Stimulated activated naive CD8-positive, alpha-beta T cell treated with anti-CD3 and anti-CD28 coated beads, Interleukin-15, amount 100 ng/mL, for 72 hours (primary cell): ENCODE measurements around the gene EME2.

ENCODE experiments used
- ATAC-seq: fragments of 150-1000 bp; cut with Tn5 transposase; 2 replicates; pipeline ENCODE4 v1.10.0; 2021; ENCODE audit warnings: mild to moderate bottlenecking, moderate library complexity
- DNase-seq, 2 donors: peaks; one replicate each; pipeline ENCODE4 v3.0.0; 2021 to 2022
- H3K27ac Mint-ChIP-seq, 2 donors: one replicate each; pipeline ENCODE4 v1.8.0; 2022; ENCODE audit warnings: mild to moderate bottlenecking in 2 of 2, mixed read lengths in 2 of 2, moderate library complexity in 2 of 2
- H3K27me3 Mint-ChIP-seq: one replicate; pipeline ENCODE4 v1.8.0; 2022; ENCODE audit warnings: mixed read lengths
- H3K4me1 Mint-ChIP-seq: one replicate; pipeline ENCODE4 v1.8.0; 2022; ENCODE audit warnings: mild to moderate bottlenecking, mixed read lengths
- H3K4me3 Mint-ChIP-seq, 2 donors: one replicate each; pipeline ENCODE4 v1.8.0; 2022; ENCODE audit warnings: mild to moderate bottlenecking in 2 of 2, mixed read lengths in 2 of 2, moderate library complexity in 1 of 2
- H3K9me3 Mint-ChIP-seq, 2 donors: one replicate each; pipeline ENCODE4 v1.8.0; 2022; ENCODE audit warnings: mixed read lengths in 2 of 2

The EME2 gene

DNA sequence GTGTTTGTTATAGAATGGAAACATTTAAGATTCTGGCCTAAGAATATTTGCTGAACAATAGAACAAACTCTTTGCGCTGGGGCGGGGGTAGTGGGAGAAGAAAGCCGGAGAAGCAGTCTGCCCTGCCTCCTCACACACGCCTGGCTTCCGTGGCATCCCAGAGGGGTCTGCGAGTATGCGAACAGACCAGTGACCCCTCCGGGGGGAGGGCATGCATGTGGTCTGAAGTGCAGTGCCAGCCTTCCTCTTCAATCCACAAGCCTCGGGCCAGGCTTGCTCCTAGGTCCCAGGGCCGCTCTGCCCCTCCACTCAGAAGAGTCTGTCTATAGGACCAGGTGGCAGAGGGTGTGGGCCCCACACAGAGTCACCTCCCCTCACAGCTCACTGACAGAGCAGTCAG is 35.0 kb downstream of the EME2 start:
- Mint-ChIP-seq H3K27me3 (no peaks in the 10 kb centered on the region), H3K4me1 (peaks cover under 1% of the 10 kb centered on the region), H3K4me3 (no peak overlapping the region), H3K9me3 (no peaks in the 10 kb centered on the region), H3K27ac (no peak overlapping the region)
- no peak for ATAC-seq
- DNase-seq = no peak

DNA sequence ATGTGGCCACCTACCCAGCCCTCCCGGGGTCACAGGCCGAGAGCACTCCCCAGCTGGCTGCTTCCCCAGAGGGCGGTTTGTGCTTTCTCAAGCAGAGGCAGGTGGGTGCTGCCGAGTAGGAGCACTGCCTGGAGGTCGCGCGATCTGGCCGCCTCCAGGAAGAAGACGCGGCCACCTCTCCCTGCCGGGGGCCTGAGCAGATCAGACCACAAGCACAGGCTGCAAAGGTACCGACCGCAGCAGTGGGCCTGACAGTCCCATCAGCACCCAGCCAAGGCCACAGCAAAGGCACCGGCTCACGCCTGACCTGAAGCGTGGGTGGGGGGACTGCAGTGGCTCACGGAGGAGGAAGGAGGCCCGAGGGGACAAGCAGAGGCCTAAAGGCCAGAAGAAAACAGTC is 36.1 kb downstream of the EME2 start:
- DNase-seq (no peak), ATAC-seq (no peak)
- Mint-ChIP-seq H3K4me1 (peaks cover 8% of the 10 kb centered on the region), H3K27me3 (no peaks in the 10 kb centered on the region), H3K4me3 (no peak overlapping the region), H3K9me3 (no peaks in the 10 kb centered on the region), H3K27ac (no peak overlapping the region)

DNA sequence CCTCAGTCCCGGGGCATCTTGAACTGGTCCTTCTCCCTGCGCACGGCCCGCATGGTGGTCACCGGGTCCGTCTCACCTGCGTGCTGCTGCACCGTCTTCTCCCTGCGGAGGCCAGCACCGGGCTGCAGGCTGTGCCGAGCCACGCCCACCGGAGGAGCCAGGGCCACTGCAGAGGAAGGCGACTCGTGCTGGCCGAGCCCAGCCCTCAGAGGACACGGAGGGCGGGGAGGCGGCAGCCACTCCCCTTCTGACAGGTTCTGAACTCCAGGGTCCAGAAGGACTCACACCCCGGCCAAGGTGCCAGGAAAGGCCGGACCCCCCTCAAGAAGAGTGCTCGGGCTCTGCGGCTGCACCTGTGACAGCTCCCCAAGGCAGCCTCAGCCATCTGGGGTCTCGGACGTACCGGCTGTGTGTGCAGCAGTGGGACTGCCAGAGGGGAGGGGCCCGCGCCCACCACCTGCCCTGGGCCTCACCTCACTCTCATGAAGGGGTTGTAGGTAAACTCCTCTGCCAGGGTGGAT is 36.7 kb downstream of the EME2 start:
- no peaks in the 10 kb centered on the region for H3K9me3 Mint-ChIP-seq
- no peaks in the 10 kb centered on the region for H3K27me3 Mint-ChIP-seq
- no peak overlapping the region for H3K4me3 Mint-ChIP-seq
- DNase-seq = no peak
- H3K27ac Mint-ChIP-seq = no peak overlapping the region
- H3K4me1 Mint-ChIP-seq = peaks cover 8% of the 10 kb centered on the region
- no peak for ATAC-seq

DNA sequence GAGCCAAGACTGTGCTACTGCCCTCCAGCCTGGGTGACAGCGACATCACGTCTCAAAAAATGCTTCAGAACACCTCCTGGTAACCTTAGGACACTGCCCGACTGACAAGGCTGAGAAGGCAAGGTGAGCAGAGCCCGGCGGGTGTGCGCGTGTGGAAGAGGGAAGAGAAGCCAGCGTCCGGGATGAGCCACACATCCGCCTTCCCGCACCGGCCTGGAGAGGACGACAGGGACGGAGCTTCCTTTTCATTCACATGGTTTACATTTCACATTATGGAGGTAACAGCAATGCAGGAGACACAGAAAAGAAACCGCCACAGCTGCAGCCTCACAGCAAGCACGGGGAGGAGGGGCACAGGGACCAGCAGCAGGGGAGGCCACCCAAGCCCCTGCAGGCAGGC is 37.5 kb downstream of the EME2 start:
- ATAC-seq = no peak
- peak overlapping the region; percentile 13 to 49 for H3K27ac Mint-ChIP-seq

DNA sequence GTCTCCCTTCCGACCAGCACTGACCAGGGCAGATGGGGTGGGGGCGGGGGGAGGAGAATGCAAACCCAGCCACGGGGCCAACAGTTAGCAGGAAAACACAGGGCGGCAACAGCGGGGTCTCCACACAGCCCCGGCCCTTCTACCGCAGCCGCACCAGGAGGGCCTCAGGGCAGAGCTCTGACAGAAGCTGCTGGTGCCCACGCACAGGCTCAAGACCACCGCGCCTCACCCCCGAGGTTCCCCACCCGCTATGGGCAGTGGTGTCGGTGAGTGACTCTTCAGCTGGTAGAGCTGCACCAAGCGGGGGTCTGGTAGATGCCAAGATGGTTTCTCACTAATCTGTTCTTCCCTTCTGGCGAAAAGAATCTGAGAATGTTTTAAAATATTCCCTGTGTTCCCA is 37.9 kb downstream of the EME2 start:
- Mint-ChIP-seq H3K4me3 (no peak overlapping the region), H3K27ac (no peak overlapping the region), H3K9me3 (no peaks in the 10 kb centered on the region), H3K27me3 (no peaks in the 10 kb centered on the region), H3K4me1 (peaks cover 8% of the 10 kb centered on the region)
- ATAC-seq = no peak
- no peak for DNase-seq

More for the DNA sequence above, 37.5 kb downstream of the EME2 start:
- no peak for DNase-seq
- H3K4me1 Mint-ChIP-seq = peaks cover 8% of the 10 kb centered on the region
- H3K4me3 Mint-ChIP-seq = no peak overlapping the region
- no peaks in the 10 kb centered on the region for H3K27me3 Mint-ChIP-seq
- H3K9me3 Mint-ChIP-seq = no peaks in the 10 kb centered on the region

GRCh38 chr16:1812732-1813163 is 40.1 kb downstream of the EME2 start:
- H3K27ac Mint-ChIP-seq = no peak overlapping the region
- DNase-seq (peak; percentile 38 to 53), ATAC-seq (peak; percentile 88)
- H3K9me3 Mint-ChIP-seq = no peaks in the 10 kb centered on the region
- H3K4me1 Mint-ChIP-seq = peaks cover 8% of the 10 kb centered on the region
- no peak overlapping the region for H3K4me3 Mint-ChIP-seq
- no peaks in the 10 kb centered on the region for H3K27me3 Mint-ChIP-seq

GRCh38 chr16:1815461-1815860 is 42.9 kb downstream of the EME2 start:
- H3K4me1 Mint-ChIP-seq = peaks cover 8% of the 10 kb centered on the region
- no peak overlapping the region for H3K4me3 Mint-ChIP-seq
- DNase-seq (no peak), ATAC-seq (no peak)
- no peaks in the 10 kb centered on the region for H3K9me3 Mint-ChIP-seq
- H3K27me3 Mint-ChIP-seq = no peaks in the 10 kb centered on the region
- peak overlapping the region in 1 of 2 donors; percentile 63 for H3K27ac Mint-ChIP-seq

- H3K27me3 Mint-ChIP-seq = no peaks in the 10 kb centered on the region
- H3K4me3 Mint-ChIP-seq = no peak overlapping the region
- no peak for ATAC-seq
- no peak for DNase-seq
- no peak overlapping the region for H3K27ac Mint-ChIP-seq
- no peaks in the 10 kb centered on the region for H3K9me3 Mint-ChIP-seq
- H3K4me1 Mint-ChIP-seq = peaks cover 8% of the 10 kb centered on the region
These were observed 44.0 kb downstream of the EME2 start for GRCh38 chr16:1816396-1817275.

GRCh38 chr16:1817276-1817589 is 44.6 kb downstream of the EME2 start:
- H3K4me3 Mint-ChIP-seq = no peak overlapping the region

DNA sequence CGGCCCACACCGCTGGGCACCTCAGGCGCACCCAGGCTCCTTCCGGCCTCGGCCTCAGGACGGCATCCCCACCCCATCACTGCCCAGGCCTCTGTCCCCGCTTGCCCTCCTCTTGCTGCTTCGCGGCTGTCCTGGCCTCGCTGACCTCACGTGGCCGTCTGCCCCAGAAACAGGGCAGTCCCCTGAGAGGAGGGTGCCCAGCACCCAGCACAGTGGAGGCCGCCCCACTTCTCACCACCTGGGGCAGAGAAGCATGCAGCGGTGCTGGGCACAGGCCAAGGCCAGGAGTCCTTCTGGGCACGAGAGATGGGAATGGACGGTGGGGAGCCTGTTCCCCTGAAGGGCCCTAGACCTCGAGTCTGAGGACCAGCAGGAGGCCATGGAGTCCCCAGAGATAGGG is 45.1 kb downstream of the EME2 start:
- DNase-seq = no peak
- no peak overlapping the region for H3K4me3 Mint-ChIP-seq
- no peak for ATAC-seq
- H3K27ac Mint-ChIP-seq = no peak overlapping the region
- H3K27me3 Mint-ChIP-seq = no peaks in the 10 kb centered on the region
- no peaks in the 10 kb centered on the region for H3K9me3 Mint-ChIP-seq
- peaks cover 7% of the 10 kb centered on the region for H3K4me1 Mint-ChIP-seq

More at GRCh38 chr16:1817276-1817589, 44.6 kb downstream of the EME2 start:
- DNase-seq (no peak), ATAC-seq (no peak)
- Mint-ChIP-seq H3K27me3 (no peaks in the 10 kb centered on the region), H3K9me3 (no peaks in the 10 kb centered on the region), H3K27ac (no peak overlapping the region), H3K4me1 (peaks cover 8% of the 10 kb centered on the region)

DNA sequence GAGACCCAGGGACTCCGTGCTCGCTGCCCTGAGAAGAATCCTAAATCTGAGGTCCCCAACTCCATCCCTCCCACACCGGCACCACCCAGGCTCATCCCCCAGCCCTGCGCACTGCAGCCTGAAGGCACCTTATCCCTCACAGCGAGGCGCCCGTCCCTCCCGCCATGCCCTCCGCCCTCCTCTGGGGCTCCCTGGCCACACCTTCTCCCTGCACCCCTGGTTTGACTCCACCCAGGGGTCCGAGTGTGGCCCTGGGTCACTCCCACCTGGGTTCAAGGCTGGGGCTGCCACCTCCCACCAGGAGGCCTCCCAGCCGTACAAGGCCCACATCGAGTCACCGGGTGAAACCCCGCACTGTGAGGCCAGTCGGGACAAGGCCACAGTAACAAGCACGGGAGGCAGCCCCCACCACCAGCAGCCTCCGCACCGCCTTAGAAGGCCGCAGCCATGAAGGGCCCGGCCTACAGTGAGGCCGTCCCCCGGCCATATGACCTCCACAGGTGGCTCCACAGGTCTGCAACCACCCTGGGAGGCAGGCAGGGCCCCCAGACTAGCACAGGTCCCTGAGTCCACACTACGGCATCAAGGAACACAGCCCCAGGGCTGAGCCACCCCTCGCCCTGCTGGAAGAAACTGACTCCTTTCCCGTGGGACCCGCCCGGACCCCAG is 45.7 kb downstream of the EME2 start:
- DNase-seq = no peak
- Mint-ChIP-seq H3K27ac (no peak overlapping the region), H3K4me1 (peaks cover 1% of the 10 kb centered on the region), H3K27me3 (no peaks in the 10 kb centered on the region), H3K9me3 (no peaks in the 10 kb centered on the region), H3K4me3 (no peak overlapping the region)
- peak; percentile 31 for ATAC-seq

- Mint-ChIP-seq H3K4me1 (peaks cover 4% of the 10 kb centered on the region), H3K27ac (no peak overlapping the region), H3K27me3 (no peaks in the 10 kb centered on the region), H3K4me3 (no peak overlapping the region), H3K9me3 (no peaks in the 10 kb centered on the region)
- ATAC-seq = peak; percentile 4
- DNase-seq = no peak
These were observed 46.4 kb downstream of the EME2 start for GRCh38 chr16:1818873-1819525.

GRCh38 chr16:1819611-1820010 is 47.0 kb downstream of the EME2 start:
- peaks cover 10% of the 10 kb centered on the region for H3K4me1 Mint-ChIP-seq

DNA sequence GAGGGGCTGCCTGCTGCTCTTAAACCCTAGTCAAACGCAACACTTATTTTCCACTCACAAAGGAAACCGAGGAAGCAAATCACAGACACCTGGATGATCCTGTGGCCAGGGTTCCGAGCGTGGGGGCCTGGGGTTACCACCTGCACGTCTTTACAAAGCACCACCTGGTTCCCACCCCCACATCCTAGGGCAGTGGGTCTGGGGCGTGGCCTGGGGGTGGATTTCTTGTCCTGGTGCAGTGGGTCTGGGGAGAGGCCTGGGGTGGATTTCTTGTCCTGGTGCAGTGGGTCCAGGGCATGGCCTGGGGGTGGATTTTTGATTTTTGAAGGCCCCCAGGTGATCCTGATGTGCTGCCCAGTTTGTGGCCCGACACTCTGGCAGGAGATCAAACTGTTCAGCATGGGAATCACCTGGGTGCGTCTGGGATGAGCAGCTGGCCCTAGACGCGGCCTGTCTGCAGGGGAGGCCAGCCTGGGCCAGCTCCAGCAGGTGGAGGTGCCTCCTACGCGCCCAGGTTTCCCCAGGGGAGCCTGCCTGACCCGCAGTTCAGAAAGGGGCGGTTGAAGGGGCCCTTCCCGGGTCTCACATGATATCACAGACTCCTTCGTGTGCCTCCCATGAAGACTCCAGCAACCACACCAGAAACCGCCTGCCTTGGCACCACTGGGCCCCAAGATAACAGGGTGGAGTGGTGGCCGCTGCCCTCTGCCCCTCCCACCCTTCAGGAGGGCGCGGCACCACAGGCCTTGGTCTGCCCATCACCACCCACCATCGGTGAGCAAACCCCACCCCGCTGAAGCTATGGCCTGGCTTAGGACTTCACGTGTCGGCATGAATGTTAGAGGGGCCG is 47.7 kb downstream of the EME2 start:
- no peaks in the 10 kb centered on the region for H3K9me3 Mint-ChIP-seq
- no peaks in the 10 kb centered on the region for H3K27me3 Mint-ChIP-seq
- H3K27ac Mint-ChIP-seq = no peak overlapping the region
- ATAC-seq (no peak), DNase-seq (no peak)
- no peak overlapping the region for H3K4me3 Mint-ChIP-seq
- peaks cover 14% of the 10 kb centered on the region for H3K4me1 Mint-ChIP-seq

More at GRCh38 chr16:1819611-1820010, 47.0 kb downstream of the EME2 start:
- no peak for ATAC-seq
- DNase-seq = no peak
- no peaks in the 10 kb centered on the region for H3K9me3 Mint-ChIP-seq
- no peaks in the 10 kb centered on the region for H3K27me3 Mint-ChIP-seq
- peak overlapping the region in 1 of 2 donors; percentile 86 for H3K27ac Mint-ChIP-seq
- no peak overlapping the region for H3K4me3 Mint-ChIP-seq

- no peaks in the 10 kb centered on the region for H3K27me3 Mint-ChIP-seq
- H3K4me1 Mint-ChIP-seq = peaks cover 19% of the 10 kb centered on the region
- no peaks in the 10 kb centered on the region for H3K9me3 Mint-ChIP-seq
- no peak for ATAC-seq
- DNase-seq = no peak
- H3K27ac Mint-ChIP-seq = no peak overlapping the region
- H3K4me3 Mint-ChIP-seq = no peak overlapping the region
These were observed 48.3 kb downstream of the EME2 start for GRCh38 chr16:1820946-1821290.
